PC-9 (cell line): ENCODE measurements around the gene FOXJ3.

Experiments
- EZH2 ChIP-seq: fragments of 200-600 bp; sonication (generic); IDR thresholded peaks from 2 replicates; pipeline ENCODE4 v1.8.0; 2017; ENCODE audit warnings: antibody characterized with exemption, low read depth
- TF ChIP-seq, protein P1 (sequence below): fragments of 200-600 bp; sonication (generic); conservative IDR thresholded peaks from 2 replicates; pipeline ENCODE4 v1.6.1; 2017; ENCODE audit warnings: mixed run types, antibody characterized with exemption, mild to moderate bottlenecking, moderate library complexity

DNA sequence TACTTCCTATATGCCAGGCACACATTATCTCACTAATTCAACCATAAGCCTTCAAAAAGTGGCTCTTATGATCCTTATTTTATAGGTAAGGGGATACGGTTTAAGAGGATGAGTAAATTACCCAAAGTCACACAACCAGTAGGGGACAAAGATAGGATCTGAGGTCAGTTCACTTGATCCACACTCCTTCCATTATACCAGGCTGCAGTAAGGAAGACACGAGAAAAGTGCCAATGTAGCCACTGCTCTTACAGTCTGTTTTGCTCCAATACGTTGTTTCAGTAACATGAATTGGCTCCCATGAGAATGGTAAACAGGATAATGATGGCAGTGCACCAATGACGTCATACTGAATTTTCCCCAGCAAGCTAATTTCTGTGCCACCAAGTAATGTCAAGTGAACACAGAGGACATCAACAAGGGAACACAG is 155.1 kb downstream of the FOXJ3 start:
- TF ChIP-seq, protein P1, sequence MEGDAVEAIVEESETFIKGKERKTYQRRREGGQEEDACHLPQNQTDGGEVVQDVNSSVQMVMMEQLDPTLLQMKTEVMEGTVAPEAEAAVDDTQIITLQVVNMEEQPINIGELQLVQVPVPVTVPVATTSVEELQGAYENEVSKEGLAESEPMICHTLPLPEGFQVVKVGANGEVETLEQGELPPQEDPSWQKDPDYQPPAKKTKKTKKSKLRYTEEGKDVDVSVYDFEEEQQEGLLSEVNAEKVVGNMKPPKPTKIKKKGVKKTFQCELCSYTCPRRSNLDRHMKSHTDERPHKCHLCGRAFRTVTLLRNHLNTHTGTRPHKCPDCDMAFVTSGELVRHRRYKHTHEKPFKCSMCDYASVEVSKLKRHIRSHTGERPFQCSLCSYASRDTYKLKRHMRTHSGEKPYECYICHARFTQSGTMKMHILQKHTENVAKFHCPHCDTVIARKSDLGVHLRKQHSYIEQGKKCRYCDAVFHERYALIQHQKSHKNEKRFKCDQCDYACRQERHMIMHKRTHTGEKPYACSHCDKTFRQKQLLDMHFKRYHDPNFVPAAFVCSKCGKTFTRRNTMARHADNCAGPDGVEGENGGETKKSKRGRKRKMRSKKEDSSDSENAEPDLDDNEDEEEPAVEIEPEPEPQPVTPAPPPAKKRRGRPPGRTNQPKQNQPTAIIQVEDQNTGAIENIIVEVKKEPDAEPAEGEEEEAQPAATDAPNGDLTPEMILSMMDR = no peak
- TF ChIP-seq EZH2 = no peak
